ENCODE measurements around the gene RAPGEF6.

DNA sequence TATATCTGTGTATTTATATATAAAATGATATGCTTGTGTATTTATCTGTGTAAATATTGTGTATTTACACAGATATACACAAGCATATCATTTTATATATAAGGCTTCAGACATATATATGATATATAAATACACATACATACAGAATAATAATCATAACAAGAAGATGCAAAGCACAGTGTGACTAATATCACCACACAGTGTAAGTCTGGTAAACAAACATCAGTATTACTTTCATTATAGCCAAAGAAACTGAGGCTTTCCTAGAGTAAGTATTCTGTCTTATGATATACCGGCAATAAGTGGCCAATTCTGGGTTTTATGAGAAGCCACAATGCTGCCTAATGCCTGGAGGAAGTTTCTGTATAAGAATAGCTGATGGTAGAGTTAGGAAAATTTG lies 29.9 kb upstream of the RAPGEF6 start:
- TF ChIP-seq, protein P1, sequence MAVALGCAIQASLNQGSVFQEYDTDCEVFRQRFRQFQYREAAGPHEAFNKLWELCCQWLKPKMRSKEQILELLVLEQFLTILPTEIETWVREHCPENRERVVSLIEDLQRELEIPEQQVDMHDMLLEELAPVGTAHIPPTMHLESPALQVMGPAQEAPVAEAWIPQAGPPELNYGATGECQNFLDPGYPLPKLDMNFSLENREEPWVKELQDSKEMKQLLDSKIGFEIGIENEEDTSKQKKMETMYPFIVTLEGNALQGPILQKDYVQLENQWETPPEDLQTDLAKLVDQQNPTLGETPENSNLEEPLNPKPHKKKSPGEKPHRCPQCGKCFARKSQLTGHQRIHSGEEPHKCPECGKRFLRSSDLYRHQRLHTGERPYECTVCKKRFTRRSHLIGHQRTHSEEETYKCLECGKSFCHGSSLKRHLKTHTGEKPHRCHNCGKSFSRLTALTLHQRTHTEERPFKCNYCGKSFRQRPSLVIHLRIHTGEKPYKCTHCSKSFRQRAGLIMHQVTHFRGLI (tag by site-specific recombination; IDR thresholded peaks at IDR 0.05) = no peak
- no peak for TF ChIP-seq ZNF121 (tag by site-specific recombination; IDR thresholded peaks at IDR 0.05)
- TF ChIP-seq, protein P2, sequence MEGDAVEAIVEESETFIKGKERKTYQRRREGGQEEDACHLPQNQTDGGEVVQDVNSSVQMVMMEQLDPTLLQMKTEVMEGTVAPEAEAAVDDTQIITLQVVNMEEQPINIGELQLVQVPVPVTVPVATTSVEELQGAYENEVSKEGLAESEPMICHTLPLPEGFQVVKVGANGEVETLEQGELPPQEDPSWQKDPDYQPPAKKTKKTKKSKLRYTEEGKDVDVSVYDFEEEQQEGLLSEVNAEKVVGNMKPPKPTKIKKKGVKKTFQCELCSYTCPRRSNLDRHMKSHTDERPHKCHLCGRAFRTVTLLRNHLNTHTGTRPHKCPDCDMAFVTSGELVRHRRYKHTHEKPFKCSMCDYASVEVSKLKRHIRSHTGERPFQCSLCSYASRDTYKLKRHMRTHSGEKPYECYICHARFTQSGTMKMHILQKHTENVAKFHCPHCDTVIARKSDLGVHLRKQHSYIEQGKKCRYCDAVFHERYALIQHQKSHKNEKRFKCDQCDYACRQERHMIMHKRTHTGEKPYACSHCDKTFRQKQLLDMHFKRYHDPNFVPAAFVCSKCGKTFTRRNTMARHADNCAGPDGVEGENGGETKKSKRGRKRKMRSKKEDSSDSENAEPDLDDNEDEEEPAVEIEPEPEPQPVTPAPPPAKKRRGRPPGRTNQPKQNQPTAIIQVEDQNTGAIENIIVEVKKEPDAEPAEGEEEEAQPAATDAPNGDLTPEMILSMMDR (tag by site-specific recombination; IDR thresholded peaks at IDR 0.05) = no peak
- TF ChIP-seq, protein P3, sequence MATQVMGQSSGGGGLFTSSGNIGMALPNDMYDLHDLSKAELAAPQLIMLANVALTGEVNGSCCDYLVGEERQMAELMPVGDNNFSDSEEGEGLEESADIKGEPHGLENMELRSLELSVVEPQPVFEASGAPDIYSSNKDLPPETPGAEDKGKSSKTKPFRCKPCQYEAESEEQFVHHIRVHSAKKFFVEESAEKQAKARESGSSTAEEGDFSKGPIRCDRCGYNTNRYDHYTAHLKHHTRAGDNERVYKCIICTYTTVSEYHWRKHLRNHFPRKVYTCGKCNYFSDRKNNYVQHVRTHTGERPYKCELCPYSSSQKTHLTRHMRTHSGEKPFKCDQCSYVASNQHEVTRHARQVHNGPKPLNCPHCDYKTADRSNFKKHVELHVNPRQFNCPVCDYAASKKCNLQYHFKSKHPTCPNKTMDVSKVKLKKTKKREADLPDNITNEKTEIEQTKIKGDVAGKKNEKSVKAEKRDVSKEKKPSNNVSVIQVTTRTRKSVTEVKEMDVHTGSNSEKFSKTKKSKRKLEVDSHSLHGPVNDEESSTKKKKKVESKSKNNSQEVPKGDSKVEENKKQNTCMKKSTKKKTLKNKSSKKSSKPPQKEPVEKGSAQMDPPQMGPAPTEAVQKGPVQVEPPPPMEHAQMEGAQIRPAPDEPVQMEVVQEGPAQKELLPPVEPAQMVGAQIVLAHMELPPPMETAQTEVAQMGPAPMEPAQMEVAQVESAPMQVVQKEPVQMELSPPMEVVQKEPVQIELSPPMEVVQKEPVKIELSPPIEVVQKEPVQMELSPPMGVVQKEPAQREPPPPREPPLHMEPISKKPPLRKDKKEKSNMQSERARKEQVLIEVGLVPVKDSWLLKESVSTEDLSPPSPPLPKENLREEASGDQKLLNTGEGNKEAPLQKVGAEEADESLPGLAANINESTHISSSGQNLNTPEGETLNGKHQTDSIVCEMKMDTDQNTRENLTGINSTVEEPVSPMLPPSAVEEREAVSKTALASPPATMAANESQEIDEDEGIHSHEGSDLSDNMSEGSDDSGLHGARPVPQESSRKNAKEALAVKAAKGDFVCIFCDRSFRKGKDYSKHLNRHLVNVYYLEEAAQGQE (tag by site-specific recombination; IDR thresholded peaks at IDR 0.05) = no peak
- no peak for TF ChIP-seq ZNF292 (tag by site-specific recombination; IDR thresholded peaks at IDR 0.05; ENCODE audit: borderline replicate concordance, low read depth)
- TF ChIP-seq, protein P4, sequence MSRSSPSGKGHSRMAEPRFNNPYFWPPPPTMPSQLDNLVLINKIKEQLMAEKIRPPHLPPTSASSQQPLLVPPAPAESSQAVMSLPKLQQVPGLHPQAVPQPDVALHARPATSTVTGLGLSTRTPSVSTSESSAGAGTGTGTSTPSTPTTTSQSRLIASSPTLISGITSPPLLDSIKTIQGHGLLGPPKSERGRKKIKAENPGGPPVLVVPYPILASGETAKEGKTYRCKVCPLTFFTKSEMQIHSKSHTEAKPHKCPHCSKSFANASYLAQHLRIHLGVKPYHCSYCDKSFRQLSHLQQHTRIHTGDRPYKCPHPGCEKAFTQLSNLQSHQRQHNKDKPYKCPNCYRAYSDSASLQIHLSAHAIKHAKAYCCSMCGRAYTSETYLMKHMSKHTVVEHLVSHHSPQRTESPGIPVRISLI (tag by site-specific recombination; IDR thresholded peaks at IDR 0.05) = no peak
- TF ChIP-seq ZNF510 (tag by site-specific recombination; IDR thresholded peaks at IDR 0.05; ENCODE audit: insufficient replicate concordance) = no peak
- no peak for TF ChIP-seq ZNF140 (tag by site-specific recombination; IDR thresholded peaks at IDR 0.05)
- no peak for TF ChIP-seq ZNF10 (tag by site-specific recombination; IDR thresholded peaks at IDR 0.05)
- no peak for TF ChIP-seq ZNF423 (tag by site-specific recombination; IDR thresholded peaks at IDR 0.05)
- TF ChIP-seq ZNF549 (tag by site-specific recombination; IDR thresholded peaks at IDR 0.05) = no peak
- TF ChIP-seq ZBTB8A (tag by site-specific recombination; IDR thresholded peaks at IDR 0.05) = no peak

Data from HEK293 (cell line).